ENCODE results near the gene RCBTB2.
A peak's percentile ranks its signal among the peaks of the same experiment; 100 is the strongest.

RCBTB2 gene

GRCh38 chr13:48562296-48563066 is 29.6 kb upstream of the RCBTB2 start:
- no peak for DNase-seq

- no peak for DNase-seq
Observed at GRCh38 chr13:48561466-48562235, 28.8 kb upstream of the RCBTB2 start.

- no peak for DNase-seq
Observed at GRCh38 chr13:48560657-48561337, 27.9 kb upstream of the RCBTB2 start.

- DNase-seq = no peak
Observed at GRCh38 chr13:48559638-48560320, 26.9 kb upstream of the RCBTB2 start.

- no peak for DNase-seq
Observed at GRCh38 chr13:48556817-48557216, 23.9 kb upstream of the RCBTB2 start.

- no peak for DNase-seq
Observed at GRCh38 chr13:48555441-48555840, 22.6 kb upstream of the RCBTB2 start.

GRCh38 chr13:48551329-48551728 is 18.4 kb upstream of the RCBTB2 start:
- peak; percentile 27 for DNase-seq

- DNase-seq = no peak
Observed at GRCh38 chr13:48549658-48550057, 16.8 kb upstream of the RCBTB2 start.

- DNase-seq = no peak
Observed at GRCh38 chr13:48547663-48548092, 14.8 kb upstream of the RCBTB2 start.

GRCh38 chr13:48545608-48546007 is 12.7 kb upstream of the RCBTB2 start:
- DNase-seq = no peak

GRCh38 chr13:48542581-48543341 is 9.9 kb upstream of the RCBTB2 start:
- peak; percentile 79 for DNase-seq

- no peak for DNase-seq
Observed at GRCh38 chr13:48542138-48542537, 9.3 kb upstream of the RCBTB2 start.

- DNase-seq = no peak
Observed at GRCh38 chr13:48539550-48539949, 6.7 kb upstream of the RCBTB2 start.

- DNase-seq = no peak
Observed at GRCh38 chr13:48536621-48537250, 3.9 kb upstream of the RCBTB2 start.

- DNase-seq = no peak
Observed at GRCh38 chr13:48535766-48536165, 2.9 kb upstream of the RCBTB2 start.

- DNase-seq = no peak
Observed at GRCh38 chr13:48534911-48535501, 2.1 kb upstream of the RCBTB2 start.

GRCh38 chr13:48533961-48534600 is 1.2 kb upstream of the RCBTB2 start:
- no peak for DNase-seq

- peak; percentile 69 for DNase-seq
Observed at GRCh38 chr13:48532256-48532505, 699 bp downstream of the RCBTB2 start.

- peak; percentile 58 for DNase-seq
Observed at GRCh38 chr13:48531416-48532255, 1.2 kb downstream of the RCBTB2 start.

GRCh38 chr13:48530833-48531232 is 2.0 kb downstream of the RCBTB2 start:
- DNase-seq = no peak

Measured in DMS53 (cell line).